ENCODE data around the gene ST3GAL5. TPM values are rescaled to one million over a fixed set of nuclear protein-coding genes. Genes with fewer than 3 reads are reported as not detected.
A peak's percentile ranks its signal among the peaks of the same experiment; 100 is the strongest.
"Not testable (repeated sequence)": the region's sequence is repeated elsewhere in the genome, so short reads cannot be mapped to it uniquely, and the experiment has no call there.

ST3GAL5 gene
- total RNA-seq, 1 experiment from 2014 or later, result 55.0 TPM

DNA sequence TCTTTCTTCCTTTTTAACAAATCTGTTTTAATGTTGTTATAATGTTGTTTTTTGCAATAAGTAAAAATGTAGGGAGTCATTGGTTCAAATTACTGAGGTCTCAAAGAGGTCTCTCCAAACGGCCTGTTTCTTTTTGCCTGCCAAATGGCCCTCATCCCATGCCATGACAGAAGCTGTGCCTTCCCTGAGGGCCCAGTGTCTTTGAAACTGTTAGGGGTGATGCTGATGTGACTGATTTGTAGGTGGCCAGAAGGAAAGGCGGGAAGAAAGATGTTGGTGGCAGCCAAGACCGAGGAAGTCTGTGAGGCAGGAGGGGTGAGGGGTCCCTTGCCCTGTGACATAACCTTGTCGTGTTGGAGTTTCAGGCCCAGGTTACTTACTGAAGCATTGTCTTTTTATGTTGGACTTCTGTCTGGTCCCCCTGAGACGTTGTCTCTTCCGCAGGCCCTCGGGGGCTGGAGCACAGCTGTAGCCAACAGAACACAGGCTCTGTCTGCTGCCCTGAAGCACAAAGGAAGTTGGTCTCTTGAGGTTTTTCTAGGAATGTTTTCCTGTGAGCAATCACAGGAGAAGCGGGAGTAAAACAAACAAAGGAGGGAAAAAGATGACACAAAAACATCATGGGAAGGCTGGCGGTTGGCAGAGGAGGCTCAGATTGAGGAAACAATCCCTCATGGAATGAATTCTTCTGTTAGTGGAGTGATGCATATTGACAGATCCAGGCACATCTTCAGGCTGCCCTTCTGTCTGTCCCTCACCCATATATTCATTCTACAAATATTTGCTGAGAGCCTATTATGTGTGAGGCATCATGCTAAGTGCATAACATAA, 4.9 kb upstream of the ST3GAL5 start:
- peak; percentile 97 for DNase-seq (ENCODE audit: low read depth)

DNA sequence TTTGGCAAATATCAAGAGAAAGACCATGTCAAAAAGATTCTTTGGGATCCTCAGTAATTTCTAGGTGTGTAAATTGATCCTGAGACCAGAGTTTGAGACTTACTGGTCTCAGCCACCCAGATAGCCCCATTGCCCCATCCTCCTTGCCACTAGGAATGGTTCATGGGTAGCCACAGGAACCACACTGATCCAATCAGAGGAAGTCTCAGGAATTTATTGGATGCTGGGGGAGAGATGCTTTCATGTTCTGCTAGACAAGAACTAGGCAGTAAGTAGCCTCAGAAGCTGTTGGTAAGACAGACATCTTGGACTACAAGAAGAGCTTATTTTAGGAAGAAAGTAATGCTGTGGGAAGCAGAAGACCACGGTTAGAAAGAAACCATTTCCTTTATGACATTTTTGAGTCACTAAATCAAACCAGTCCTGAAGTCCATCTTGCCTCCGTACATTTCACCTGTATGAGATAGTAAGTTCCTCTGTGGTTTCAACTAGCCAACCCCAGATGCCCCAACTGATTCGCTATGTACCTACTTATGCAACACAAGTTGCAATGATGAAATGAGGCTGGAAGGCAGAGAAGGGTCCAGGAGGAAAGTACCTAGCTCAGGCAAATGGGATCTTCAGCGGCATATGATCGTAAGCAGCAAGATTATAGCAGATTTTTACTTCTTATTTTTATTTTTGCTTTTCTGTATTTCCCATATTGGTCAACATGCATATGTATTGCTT, 3.6 kb upstream of the ST3GAL5 start:
- DNase-seq (ENCODE audit: low read depth), result no peak

DNA sequence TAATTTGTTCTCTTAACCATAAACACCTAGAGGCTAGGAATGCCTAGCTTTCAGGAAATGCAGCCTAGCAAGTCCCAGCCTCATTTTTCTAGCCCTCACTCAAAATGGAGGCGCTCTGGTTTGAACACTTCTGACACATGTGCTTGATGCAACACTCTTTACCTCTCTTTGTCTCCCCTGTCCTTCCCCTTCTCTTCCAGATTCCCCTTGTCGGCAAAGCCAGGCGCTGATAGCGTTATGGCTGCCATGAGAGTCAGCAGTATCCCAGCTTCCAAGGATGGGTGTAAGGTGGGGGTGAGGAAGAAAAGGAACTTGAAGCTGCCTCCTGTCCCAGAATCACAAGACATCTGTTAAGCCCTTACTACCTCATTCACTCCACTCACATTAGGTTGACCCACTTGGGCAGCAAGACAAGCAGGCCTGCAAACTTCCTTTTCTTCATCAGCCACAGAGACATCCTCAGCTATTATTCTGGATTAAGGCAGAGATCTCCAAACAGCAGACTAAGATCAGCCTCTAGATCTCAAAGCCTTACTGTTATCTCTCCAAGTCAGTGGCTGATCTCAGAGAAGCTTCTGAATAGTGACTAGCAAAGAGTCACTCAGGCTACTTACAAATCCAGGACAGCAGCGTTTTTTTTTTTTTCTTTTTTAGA, 1.9 kb upstream of the ST3GAL5 start:
- DNase-seq (ENCODE audit: low read depth), result no peak

DNA sequence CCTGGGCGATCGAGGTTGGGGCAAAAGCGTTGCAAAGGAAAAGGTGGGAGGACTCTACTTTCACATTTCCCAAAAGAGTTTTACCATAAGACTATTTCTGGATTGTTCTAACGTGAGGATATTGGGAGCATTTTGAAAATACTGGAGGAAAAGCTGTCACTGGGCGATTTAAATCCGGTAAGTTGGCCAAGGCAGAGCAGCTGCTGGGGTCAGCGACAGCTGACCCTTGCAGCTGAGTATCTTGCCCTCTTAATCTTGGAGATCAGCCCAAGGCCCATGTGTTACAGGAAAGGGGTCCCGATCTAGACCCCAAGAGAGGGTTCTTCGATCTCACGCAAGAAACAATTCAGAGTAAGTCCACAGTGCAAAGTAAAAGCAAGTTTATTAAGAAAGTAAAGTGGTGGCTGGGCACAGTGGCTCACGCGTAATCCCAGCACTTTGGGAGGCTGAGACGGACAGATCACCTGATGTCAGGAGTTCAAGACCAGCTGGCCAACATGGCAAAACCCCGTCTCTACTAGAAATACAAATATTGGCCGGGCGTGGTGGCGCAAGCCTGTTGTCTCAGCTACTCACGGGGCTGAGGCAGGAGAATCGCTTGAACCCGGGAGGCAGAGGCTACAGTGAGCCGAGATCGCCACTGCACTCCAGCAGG, 964 bp upstream of the ST3GAL5 start:
- peak; percentile 76 for DNase-seq (ENCODE audit: low read depth)

DNA sequence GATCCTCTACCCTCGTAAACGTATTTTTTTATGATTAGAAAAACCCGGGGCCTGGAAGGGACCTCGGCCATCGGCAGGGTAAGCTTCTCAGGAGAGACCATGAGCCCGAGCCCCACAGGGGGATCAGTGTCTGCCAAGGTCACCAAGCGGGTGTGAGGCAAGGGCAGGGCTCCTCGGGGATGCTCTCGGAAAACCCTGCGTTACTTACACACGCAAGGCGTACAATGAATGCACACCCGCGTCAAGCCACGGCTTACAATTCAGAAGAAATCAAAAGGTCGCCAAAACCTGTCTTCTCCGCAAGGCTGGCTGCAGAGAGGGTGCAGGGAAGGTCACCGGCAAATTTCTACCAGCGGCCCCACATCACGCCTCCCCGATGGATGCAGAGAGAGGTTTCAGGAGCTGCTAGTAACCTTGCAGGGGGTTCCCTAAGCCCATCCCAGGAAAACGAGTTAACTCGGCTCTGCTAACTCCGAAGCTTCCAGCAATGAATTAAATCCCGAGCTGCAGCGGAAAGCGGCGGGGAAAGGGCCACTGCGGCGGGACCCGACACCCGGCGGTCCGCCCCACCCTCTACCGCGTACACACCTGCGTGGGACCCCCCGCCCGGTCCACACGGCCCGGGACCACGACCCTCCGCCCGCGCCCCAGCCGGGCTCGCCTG, 638 bp downstream of the ST3GAL5 start:
- DNase-seq (ENCODE audit: low read depth), result no peak

DNA sequence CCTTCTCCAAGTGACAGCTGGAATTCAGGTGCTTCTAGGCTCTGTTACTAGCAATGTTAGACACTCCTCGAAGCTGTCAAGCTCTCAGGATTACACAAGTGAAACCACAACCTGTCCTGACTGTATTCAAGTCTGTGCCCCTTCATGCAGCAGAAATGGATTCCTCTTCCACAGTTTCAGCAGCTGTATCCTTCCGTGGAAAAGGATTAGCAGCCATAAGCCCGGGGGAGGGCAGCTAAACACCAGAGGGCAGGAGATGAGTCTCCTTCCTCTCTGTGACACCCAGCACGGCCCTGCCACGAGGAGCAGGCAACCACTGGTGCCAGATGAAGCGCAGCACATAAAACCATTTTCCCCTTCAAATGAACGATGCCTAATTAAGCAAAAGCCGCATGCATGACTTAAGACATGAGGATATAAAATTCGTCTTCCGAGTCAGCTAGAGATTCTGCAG, 1.2 kb downstream of the ST3GAL5 start:
- peak; percentile 73 for DNase-seq (ENCODE audit: low read depth)

DNA sequence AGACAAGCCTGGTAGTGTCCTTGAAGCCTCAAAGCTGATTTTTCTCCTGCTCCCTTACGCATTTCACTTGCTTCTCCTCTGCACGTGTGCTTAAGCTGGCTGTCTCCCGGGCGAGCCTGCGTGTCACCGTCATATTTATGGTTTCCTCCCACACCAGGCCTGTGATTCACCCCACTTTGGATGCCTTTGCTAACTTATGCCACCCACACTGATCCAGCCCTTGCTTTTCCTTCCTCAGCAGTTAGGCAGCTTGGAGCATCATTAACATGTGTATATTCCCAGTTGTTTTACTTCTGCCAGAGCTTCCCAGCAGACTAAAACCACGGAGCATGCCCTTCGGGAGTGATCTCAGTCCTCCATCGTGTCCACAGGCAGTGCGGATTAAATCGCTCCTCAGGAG, 2.2 kb downstream of the ST3GAL5 start:
- DNase-seq (ENCODE audit: low read depth), result peak; percentile 94

DNA sequence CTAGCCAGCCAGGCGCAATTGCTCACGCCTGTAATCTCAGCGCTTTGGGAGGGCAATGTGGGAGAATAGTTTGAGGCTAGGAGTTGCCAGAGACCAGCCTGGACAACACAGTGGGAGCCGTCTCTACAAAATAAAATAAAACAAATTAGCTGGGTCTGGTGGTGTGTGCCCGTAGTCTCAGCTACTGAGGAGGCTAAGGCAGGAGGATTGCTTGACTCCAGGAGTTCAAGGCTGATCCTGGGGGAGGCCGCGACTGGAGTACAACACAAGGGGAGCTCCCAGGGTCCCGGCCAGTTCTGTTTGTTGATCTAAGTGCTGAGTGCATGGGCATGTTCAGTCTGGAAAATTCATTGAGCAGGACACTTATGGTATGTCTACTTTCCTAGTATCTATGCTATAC, 2.6 kb downstream of the ST3GAL5 start:
- no peak for DNase-seq (ENCODE audit: low read depth)

DNA sequence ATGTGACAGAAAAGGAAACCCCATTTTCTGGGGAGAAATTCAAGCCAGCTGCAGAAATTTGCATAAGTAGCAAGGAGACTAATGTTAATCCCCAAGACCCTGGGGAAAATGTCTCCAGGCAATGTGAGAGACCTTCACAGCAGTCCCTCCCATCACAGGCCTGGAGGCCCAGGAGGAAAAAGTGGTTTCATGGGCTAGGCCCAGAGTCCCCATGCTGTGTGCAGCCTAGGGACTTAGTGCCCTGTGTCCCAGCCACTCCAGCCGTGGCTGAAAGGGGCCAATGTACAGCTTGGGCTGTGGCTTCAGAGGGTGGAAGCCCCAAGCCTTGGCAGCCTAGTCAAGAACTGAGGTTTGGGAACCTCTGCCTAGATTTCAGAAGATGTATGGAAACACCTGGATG, 7.0 kb downstream of the ST3GAL5 start:
- DNase-seq (ENCODE audit: low read depth), result not testable (repeated sequence)

DNA sequence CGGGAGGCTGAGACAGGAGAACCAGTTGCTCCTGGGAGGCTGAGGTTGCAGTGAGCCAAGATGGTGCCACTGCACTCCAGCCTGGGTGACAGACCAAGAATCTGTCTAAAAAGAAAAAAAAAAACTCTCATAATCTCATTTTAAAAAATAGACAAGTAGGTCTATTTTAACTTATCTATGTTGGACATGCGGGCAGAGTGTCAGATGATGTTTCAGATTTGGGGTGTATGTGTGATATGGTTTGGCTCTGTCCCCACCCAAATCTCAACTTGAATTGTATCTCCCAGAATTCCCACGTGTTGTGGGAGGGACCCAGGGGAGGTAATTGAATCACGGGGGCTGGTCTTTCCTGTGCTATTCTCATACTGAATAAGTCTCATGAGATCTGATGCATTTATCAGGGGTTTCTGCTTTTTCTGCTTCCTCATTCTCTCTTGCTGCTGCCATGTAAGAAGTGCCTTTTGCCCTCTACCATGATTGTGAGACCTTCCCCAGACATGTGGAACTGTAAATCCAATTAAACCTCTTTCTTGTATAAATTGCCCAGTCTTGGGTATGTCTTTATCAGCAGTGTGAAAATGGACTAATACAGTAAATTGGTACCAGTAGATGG, 8.0 kb downstream of the ST3GAL5 start:
- not testable (repeated sequence) for DNase-seq (ENCODE audit: low read depth)

DNA sequence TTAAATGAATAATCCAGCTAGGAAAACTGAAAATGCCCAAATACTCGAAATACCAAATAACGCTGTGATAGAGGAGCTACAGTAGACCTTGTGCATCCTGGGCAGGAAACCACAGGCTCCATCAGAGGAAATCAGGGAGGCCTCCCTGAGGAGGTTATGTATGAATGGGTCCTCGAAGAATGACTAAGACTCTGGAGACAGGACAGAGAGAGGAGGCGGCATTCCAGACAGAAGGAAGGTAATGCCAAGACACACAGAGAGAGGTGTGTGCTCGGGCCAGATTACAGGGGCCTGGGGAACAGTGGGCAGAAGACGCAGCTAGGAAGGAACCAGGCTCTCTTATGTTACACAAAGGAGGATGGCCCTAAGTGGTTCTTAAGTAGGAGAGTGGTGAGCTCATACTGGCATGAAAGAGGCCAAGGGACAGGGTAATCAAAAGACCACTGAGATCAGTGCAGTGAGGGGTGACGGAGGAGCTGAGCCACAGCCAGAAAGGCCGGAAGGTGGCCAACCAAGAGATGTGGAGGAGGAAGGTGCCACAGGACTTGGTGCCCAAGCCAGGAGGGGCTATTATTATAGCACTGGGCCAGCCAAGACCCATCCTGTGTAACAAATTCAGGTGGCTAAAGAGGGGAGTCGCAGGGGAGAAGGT, 9.9 kb downstream of the ST3GAL5 start:
- DNase-seq (ENCODE audit: low read depth), result no peak

DNA sequence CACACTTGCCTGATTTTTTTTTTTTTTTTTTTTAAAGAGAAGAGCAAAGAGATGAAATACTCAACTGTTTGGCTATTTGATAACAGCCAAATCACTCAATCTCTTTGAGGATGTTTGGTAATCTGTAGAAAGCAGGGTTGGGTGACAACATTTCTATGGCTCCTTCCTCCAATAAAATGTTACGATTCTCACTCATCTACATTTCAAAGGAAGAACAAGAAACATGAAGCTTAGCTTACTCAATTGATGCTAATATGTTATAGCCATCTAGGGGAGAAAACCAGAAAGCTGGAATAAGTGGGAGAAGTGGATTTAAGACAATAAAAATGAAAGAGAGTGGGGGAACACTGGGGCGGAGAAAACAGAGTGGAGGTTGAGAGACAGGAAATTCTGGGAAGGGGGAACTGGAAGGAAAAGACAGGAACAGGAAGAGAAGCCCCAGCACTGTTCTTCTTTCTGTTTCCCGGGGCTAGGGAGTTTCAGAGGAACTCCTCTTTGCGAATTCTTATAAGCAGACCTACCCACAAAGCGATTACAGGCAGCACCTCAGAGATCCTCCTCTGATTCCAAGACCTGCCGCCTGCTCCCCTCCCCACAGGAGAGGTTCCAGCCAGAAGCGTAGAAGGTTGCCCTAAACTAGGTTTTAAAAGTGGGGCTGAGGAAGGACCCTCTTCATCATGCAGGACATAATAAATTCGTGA, 13.3 kb downstream of the ST3GAL5 start:
- no peak for DNase-seq (ENCODE audit: low read depth)

DNA sequence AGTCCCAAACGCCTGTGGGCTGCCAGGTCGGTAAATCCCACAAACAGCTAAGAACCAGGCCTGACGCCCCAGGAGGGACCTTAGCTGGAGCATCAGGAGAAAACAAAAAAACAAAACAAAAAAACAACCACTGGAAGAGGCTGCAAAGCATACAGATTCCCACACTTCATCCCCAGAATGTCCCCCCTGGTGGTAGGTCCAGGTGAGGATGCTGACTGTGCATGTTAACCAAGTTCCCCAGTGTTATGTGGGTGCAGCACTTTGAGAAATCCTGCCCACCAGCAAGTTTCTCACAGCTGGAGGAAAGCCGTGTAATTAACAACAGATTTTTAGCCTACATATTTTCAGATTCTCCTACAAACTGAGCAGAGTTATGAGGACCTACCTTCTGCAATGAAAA, 15.1 kb downstream of the ST3GAL5 start:
- DNase-seq (ENCODE audit: low read depth), result no peak

DNA sequence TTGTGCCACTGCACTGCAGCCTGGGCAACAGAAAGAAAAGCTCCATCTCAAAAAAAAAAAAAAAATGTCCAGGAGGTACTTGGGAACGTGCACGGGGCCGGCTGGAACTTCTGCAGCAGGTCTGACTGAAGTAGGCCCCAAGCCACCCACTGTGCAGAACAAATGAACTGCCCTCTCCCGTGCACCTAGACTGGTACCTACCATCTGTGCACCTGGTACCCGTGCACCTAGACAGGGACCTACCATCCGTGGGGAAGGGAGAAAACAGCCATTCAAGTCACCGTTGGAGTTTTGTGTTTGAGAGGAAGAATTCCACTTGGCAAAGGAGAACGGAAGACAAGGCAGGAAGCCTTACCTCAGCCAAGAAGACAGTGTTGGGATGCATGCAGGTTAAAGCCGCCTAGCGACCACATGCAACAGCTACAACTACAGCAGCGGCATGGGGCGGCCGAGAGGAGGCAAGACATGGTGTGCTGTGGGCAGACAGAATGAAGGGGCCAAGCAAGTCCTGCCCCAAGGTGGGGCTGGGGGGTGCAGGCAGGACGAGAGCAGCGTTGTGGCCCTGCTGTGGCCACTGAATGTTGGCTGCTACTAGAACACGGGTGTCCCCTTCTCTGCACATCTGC, 16.1 kb downstream of the ST3GAL5 start:
- no peak for DNase-seq (ENCODE audit: low read depth)

DNA sequence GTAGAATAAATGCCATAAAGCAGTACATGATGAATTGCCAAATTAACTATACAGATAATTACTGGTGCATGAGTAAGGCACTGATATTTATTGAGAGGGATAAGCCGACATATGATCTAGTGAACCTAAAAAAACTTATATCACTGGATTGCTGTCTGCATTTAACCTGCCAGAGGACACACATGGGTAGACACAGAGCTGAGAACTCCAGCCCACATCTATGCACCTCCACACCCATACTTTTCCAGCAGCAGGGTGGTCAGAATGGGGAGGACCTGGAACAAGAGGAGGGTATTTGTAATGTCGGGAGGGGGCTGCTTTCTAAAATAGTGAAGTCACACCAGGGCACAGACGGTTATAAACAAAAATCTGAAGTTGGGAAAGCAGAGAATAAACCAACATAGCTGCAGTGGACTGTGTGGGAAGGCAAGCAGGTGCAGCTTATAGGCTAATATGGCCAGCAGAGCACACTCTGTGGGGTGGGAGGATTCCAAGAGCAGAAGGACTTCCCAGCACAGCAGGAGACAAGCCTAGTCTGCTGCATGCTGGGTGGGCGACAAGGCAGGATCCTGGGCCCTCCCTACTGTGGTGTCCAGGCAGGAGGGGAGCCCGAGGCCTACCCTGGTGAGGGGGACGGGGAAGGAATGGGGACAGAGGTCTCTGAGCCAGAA, 17.2 kb downstream of the ST3GAL5 start:
- DNase-seq (ENCODE audit: low read depth), result no peak

DNA sequence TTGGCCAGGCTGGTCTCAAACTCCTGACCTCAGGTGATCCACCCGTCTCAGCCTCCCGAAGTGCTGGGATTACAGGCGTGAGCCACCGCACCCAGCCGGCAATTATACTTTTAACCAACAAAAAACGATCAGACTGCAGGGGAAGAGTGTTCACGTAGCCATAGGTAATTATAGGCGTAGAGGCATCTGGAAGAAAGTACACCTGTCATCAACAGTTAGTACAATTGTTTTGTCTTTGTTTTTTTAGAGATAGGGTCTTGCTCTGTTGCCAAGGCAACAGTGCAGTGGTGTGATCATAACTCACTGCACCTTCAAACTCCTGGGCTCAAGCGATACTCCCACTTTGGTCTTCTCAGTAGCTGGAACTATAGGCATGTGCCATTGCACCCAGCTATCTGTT, 20.0 kb downstream of the ST3GAL5 start:
- no peak for DNase-seq (ENCODE audit: low read depth)

DNA sequence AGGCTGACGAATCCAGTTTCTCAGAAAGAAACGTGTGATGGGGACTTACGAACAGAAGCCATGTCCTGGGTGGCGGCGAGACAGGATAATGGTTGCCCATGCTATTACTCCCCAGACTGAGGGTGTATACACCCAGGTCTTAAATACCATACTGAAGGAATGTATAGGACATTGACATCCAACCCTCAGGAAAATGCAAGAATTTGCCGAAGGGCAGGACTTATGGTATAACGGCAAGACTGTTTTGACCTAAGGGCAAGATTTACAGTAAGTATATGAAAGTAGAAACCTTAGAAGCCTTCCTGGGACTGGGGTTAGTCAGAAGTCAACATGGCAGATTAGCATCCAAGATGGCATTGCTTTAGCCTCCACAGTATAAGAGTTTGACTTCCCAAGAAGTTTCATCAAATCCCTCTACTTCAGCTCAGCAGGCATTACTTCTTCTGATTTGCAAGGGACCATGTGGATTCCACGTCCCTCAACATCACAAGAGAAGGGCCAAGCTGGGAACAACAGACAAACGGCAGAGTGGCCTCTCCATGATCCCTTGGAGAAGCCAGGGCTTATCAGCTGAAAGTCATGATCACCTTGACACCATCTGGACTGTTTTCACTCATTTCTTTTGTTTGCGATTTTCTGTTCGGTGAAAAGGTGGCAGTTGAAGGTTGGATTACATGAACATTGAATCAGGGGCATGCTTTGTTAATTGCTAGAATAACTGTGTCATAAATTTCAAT, 21.1 kb downstream of the ST3GAL5 start:
- no peak for DNase-seq (ENCODE audit: low read depth)

DNA sequence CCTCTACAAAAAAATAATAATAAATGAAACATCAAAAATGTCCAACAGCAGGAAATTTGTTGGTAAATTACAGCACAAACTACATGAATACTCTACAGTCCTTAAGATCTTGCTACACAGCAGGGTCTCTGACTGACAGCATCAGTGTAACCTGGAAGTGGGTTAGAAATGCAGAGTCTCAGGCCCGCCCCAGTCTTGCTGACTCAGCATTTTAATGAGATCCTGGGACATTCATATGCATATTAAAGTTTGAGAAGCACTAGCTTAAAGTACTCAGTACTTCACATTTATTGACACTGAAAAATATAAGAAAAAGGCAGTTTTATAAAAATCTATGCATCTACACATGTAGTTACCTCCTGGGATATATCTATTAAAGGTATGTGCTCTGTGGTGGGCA, 21.7 kb downstream of the ST3GAL5 start:
- DNase-seq (ENCODE audit: low read depth), result no peak

Data from LHCN-M2 (cell line).